HEK293T (cell line): Measurements from ENCODE around the gene CCSAP.

Source experiments
- CTCF ChIA-PET: fragments of 350-600 bp; formaldehyde crosslinking; extraction: SDS; loops from one replicate; lab custom pipeline; 2021; ENCODE audit warnings: antibody characterized with exemption, inconsistent platforms; lab: Yijun Ruan, JAX
- POLR2A ChIA-PET: fragments of 350-600 bp; formaldehyde crosslinking; extraction: SDS; loops from one replicate; lab custom pipeline; 2020; ENCODE audit warnings: antibody characterized with exemption, inconsistent platforms; lab: Yijun Ruan, JAX
- DNase-seq: peaks from one replicate; pipeline ENCODE4 v3.0.0; 2012; ENCODE audit warnings: mixed read lengths; ENCODE audit errors: extremely low spot score
- ARNT ChIP-seq: fragments of 450-650 bp; IDR thresholded peaks from 2 replicates; pipeline ENCODE4 v1.6.1; 2017; ENCODE audit warnings: mild to moderate bottlenecking
- BHLHE40 ChIP-seq: fragments of 450-650 bp; IDR thresholded peaks from 2 replicates; pipeline ENCODE4 v1.6.1; 2016; ENCODE audit warnings: mild to moderate bottlenecking, moderate library complexity, borderline replicate concordance
- CTBP1 ChIP-seq: fragments of 450-650 bp; IDR thresholded peaks from 2 replicates; pipeline ENCODE4 v1.6.1; 2016; ENCODE audit warnings: borderline replicate concordance
- ELF4 ChIP-seq: fragments of 450-650 bp; IDR thresholded peaks from 2 replicates; pipeline ENCODE4 v1.6.1; 2017; ENCODE audit warnings: antibody characterized with exemption
- FOXA1 ChIP-seq: fragments of 450-650 bp; IDR thresholded peaks from 2 replicates; pipeline ENCODE4 v1.6.1; 2016; ENCODE audit warnings: mild to moderate bottlenecking
- FOXK2 ChIP-seq: fragments of 450-650 bp; IDR thresholded peaks from 2 replicates; pipeline ENCODE4 v1.6.1; 2016; ENCODE audit warnings: mild to moderate bottlenecking
- FOXM1 ChIP-seq: fragments of 450-650 bp; IDR thresholded peaks from 2 replicates; pipeline ENCODE4 v1.6.1; 2017; ENCODE audit warnings: mild to moderate bottlenecking, borderline replicate concordance
- HDGF ChIP-seq: fragments of 450-650 bp; IDR thresholded peaks from 2 replicates; pipeline ENCODE4 v1.6.1; 2017; ENCODE audit warnings: antibody characterized with exemption, borderline replicate concordance
- L3MBTL2 ChIP-seq: fragments of 450-650 bp; conservative IDR thresholded peaks from 2 replicates; pipeline ENCODE4 v1.6.1; 2016; ENCODE audit warnings: mild to moderate bottlenecking
- LEF1 ChIP-seq: fragments of 450-650 bp; IDR thresholded peaks from 2 replicates; pipeline ENCODE4 v1.6.1; 2017; ENCODE audit warnings: mild to moderate bottlenecking, borderline replicate concordance
- NFRKB ChIP-seq: fragments of 450-650 bp; IDR thresholded peaks from 2 replicates; pipeline ENCODE4 v1.6.1; 2016; ENCODE audit warnings: mild to moderate bottlenecking, moderate library complexity
- SP1 ChIP-seq: fragments of 450-650 bp; IDR thresholded peaks from 2 replicates; pipeline ENCODE4 v1.6.1; 2017
- SUZ12 ChIP-seq: fragments of 450-650 bp; IDR thresholded peaks from 2 replicates; pipeline ENCODE4 v1.6.1; 2016; ENCODE audit warnings: mild to moderate bottlenecking
- TARDBP ChIP-seq: fragments of 450-650 bp; IDR thresholded peaks from 2 replicates; pipeline ENCODE4 v1.6.1; 2016
- ZNF384 ChIP-seq: fragments of 450-650 bp; IDR thresholded peaks from 2 replicates; pipeline ENCODE4 v1.6.1; 2016
- TF ChIP-seq, protein P1 (sequence below): fragments of 450-650 bp; IDR thresholded peaks from 2 replicates; pipeline ENCODE4 v1.6.1; 2016

The CCSAP gene

GRCh38 chr1:229284887-229285286, 58.0 kb downstream of the CCSAP start:
- POLR2A ChIA-PET = no interaction called here

DNA sequence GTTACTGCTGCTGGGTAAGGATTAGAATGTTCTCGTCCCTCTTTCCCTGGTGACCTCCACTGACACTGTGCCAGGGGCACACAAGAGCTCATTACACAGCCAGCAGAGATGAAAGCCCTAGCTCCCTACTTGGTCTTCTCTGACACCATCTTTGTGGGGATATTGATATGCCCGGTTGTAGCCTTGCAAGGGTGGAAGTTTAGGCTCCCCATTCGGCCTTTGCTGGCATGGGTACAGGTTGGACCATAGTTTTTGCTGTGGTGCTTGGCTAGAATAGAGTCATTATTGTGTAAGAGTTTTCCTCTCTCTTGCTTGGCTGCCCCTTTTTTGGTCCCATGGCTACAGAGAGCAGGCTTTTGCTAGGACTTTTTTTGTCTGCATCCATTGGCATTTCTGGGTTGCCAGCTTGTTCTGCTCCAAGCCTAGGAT, 59.6 kb downstream of the CCSAP start:
- TF ChIP-seq SP1 (no peak), LEF1 (no peak), FOXA1 (no peak), ARNT (no peak), BHLHE40 (no peak), SUZ12 (no peak), HDGF (no peak), L3MBTL2 (no peak), TARDBP (no peak), FOXM1 (no peak), CTBP1 (no peak), ELF4 (no peak), NFRKB (no peak), FOXK2 (no peak), ZNF384 (no peak)
- TF ChIP-seq, protein P1, sequence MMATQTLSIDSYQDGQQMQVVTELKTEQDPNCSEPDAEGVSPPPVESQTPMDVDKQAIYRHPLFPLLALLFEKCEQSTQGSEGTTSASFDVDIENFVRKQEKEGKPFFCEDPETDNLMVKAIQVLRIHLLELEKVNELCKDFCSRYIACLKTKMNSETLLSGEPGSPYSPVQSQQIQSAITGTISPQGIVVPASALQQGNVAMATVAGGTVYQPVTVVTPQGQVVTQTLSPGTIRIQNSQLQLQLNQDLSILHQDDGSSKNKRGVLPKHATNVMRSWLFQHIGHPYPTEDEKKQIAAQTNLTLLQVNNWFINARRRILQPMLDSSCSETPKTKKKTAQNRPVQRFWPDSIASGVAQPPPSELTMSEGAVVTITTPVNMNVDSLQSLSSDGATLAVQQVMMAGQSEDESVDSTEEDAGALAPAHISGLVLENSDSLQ = no peak
- POLR2A ChIA-PET = interaction anchor here (0.8 kb wide), 1 partner anchor 12 kb away, joined by 3 read pairs; the partner anchor contains the start of gene RAB4A
- DNase-seq = no peak
- CTCF ChIA-PET = interaction anchor here (0.8 kb wide), 1 partner anchor 56 kb away, joined by 3 read pairs; no protein-coding TSS in a partner anchor

More at GRCh38 chr1:229284887-229285286, 58.0 kb downstream of the CCSAP start:
- DNase-seq = no peak
- TF ChIP-seq SP1 = no peak
- no peak for TF ChIP-seq ARNT
- no peak for TF ChIP-seq SUZ12
- TF ChIP-seq ZNF384 = no peak
- no peak for TF ChIP-seq CTBP1
- no peak for TF ChIP-seq TARDBP
- TF ChIP-seq BHLHE40 = no peak
- TF ChIP-seq FOXM1 = no peak
- TF ChIP-seq L3MBTL2 = no peak
- CTCF ChIA-PET = no interaction called here

- DNase-seq = no peak
- TF ChIP-seq, protein P1 = no peak
- TF ChIP-seq ARNT (no peak), L3MBTL2 (no peak), BHLHE40 (no peak), SUZ12 (no peak), ZNF384 (no peak), LEF1 (no peak)
- CTCF ChIA-PET = no interaction called here
- POLR2A ChIA-PET = no interaction called here
These were observed 60.5 kb downstream of the CCSAP start for GRCh38 chr1:229282295-229282823.

- TF ChIP-seq CTBP1 (no peak), SP1 (no peak), LEF1 (no peak), HDGF (no peak), NFRKB (no peak), FOXM1 (no peak), FOXK2 (no peak), ARNT (no peak), TARDBP (no peak), SUZ12 (no peak), FOXA1 (no peak), ELF4 (no peak)
- ChIA-PET CTCF (no interaction called here), POLR2A (no interaction called here)
- no peak for DNase-seq
These were observed 61.4 kb downstream of the CCSAP start for GRCh38 chr1:229281339-229281926.

- DNase-seq = no peak
- POLR2A ChIA-PET = no interaction called here
- CTCF ChIA-PET = no interaction called here
- TF ChIP-seq TARDBP (no peak), SUZ12 (no peak), FOXM1 (no peak), ZNF384 (no peak), LEF1 (no peak)
- TF ChIP-seq, protein P1 = no peak
These were observed 61.9 kb downstream of the CCSAP start for GRCh38 chr1:229280921-229281320.

DNA sequence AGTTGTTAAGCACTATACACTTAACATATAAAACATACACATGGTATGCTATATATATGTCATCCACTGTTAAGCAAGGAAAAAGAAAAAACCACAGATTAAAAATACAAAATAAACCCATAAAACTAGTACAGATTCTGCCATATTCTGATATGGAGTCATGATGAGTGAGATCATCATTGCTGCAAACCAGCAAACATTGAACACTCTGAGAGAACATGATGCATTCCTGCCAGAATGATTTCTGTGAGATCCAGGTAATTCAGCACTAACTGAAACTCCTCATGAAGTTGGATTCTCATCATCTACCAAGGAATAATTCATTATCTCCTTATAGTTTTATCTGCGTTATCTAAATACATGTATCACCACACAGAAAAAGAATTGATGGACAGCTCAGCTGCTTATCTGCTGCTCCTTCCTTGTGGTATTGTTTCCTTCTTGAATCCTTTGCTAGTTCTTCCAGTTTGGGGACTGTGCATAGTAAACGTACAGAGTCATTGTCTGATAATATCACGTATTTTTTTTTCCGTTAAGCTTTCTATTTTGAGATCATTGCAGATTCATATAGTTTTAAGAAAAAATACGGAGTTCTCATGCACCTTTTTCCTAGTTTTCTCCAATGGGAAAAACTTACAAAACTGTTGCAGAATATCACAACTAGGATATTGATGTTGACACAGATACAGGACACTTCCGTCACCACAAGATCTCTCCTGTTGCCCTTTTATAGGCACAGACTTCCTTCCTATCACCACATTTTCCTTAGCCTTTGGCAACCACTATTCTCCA, 62.6 kb downstream of the CCSAP start:
- TF ChIP-seq L3MBTL2 = no peak
- no peak for TF ChIP-seq FOXA1
- TF ChIP-seq FOXM1 = no peak
- no peak for TF ChIP-seq BHLHE40
- no peak for TF ChIP-seq ARNT
- ChIA-PET POLR2A (no interaction called here), CTCF (no interaction called here)
- no peak for DNase-seq
